NCI-H2107 treated with DMSO at 0.1 percent for 48 hours (cell line): Measurements from ENCODE around the gene NFATC1.
"Not testable (repeated sequence)": the region's sequence is repeated elsewhere in the genome, so short reads cannot be mapped to it uniquely, and the experiment has no call there.

Experiments
- DNase-seq: peaks from one replicate; lab custom pipeline; 2025; ENCODE audit not compliant: unreplicated experiment; lab: John Stamatoyannopoulos, UW

Gene NFATC1

GRCh38 chr18:79503406-79503805 lies 107.7 kb downstream of the NFATC1 start:
- DNase-seq: no peak

- no peak for DNase-seq
These were observed 108.3 kb downstream of the NFATC1 start for GRCh38 chr18:79504034-79504433.

DNA sequence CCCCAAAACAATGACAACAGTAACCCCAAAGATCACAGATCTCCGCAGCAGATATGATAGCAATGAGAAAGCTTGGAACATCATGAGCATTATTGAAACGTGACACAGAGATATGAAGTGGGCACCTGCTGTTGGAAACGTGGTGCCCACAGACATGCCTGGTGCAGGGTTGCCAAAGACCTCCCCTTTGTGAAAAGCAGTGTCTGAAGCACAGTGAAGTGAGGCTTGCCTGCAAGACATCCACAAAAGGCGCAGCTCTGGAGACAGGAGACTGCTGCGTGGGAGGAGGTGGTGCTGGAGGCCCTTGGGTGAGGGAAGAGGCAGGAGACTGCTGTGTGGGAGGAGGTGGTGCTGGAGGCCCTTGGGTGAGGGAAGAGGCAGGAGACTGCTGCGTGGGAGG lies 108.8 kb downstream of the NFATC1 start:
- not testable (repeated sequence) for DNase-seq

DNA sequence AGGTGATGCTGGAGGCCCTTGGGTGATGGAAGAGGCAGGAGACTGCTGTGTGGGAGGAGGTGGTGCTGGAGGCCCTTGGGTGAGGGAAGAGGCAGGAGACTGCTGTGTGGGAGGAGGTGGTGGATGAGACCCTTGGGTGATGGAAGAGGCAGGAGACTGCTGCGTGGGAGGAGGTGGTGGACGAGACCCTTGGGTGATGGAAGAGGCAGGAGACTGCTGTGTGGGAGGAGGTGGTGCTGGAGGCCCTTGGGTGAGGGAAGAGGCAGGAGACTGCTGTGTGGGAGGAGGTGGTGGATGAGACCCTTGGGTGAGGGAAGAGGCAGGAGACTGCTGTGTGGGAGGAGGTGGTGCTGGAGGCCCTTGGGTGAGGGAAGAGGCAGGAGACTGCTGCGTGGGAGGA lies 109.7 kb downstream of the NFATC1 start:
- not testable (repeated sequence) for DNase-seq

- no peak for DNase-seq
These were observed 110.7 kb downstream of the NFATC1 start for GRCh38 chr18:79506191-79507075.

GRCh38 chr18:79507076-79507545 lies 111.4 kb downstream of the NFATC1 start:
- no peak for DNase-seq

DNA sequence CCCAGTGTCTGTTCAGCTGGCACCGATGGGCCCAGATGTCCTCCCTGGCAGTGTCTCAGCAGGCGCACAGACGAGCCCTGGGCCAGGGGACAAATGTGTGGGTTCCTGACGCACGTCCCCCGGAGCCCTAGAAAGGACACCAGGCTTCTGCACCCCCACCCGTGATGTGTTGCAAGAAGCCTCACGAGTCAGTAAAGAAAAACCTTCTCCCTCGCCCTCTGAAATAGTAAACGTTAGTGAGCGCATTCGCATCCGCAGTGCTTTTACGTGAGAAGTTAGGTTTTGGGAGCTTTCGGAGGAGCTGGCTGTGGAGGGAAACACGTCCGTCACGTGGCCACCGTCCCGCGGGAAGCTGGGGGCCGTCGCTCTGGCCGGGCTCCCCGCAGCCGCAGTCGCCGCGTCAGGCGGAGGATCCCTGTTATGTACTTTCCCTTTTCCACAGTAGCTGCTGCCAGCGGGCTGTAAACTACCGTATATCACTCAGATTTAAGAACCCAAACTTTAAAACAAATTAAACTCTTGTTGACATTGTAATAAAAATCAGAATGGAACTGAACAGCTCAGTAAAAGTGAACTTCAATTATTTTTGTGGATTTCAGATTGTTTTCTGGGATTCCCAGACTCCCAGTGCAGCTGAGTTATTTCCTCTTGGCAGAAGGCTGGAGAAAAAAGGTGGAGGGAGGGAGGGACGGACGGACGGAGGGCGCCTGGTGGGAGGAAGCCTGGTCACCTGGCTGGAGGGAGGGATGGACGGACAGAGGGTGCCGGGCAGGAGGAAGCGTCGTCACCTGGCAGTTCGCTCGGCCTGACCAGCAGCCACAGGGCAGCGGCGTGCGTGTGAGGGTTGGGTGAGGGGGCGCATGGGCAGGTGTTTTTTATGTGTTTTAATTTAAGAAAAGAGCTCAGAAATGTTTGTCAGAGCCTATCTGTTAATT lies 112.1 kb downstream of the NFATC1 start:
- no peak for DNase-seq

DNA sequence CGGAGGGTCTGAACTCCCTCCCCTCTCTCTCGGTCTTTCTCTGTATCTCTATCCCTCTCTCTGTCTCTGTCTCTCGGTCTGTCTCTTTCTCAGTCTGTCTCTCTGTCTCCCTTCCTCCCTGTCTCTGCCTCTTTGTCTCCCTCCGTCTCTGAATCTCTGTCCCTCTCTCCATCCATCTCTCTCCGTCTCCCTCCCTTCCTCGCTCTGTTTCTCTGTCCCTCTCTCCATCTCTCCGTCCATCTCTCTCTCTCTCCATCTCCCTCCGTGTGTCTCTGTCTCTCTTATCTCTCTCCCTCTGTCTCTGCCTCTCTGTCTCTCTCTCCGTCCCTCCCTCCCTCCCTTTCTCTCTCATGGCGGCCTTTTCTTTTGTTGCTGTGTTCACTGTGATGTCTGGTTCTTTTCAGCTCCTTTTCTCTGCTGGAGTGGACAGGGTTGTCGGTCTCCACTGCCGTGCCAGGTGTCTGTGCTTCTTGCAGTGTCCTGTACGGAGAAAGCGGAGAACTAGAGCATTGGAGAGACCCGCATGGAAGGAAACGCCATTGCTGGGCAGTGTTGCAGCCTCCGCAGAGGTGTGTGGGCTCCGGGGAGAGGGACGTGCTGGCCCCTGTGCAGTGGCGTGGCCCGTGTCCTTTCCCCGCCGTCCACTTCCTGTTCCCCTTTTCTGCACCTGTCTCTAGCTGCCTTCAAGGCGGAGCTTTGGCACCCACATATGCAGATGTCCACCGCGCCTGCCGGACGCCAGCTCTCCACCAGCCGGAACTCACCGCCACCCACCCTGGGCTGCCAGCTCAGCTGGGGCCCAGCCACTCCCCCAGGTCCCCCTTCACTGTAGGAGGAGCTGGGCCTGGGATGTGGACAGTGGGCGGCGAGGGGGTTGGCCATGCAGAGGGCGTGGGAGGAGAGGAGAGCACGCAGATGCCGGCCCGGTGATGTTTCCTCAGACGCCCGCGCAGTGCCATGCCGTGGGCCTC lies 113.1 kb downstream of the NFATC1 start:
- DNase-seq: no peak

DNA sequence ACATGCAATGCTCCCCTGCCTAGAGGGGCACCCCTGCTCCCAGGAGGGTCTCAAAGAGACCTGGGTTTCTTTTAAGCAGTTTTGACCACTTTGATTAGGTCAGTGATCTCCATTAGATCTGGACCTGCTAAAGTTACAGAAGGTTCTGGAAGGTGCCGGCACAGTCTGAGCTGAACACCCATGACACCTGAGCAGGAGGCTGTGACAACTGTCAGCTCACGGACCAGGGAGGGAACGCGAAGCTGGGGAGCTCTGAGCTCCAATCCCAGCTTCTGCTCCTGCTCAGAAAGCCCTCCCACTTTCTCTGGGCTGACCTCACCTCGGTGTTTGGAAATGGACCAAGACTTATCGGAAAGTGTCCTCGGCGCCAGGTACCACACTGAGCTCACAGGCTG lies 113.8 kb downstream of the NFATC1 start:
- no peak for DNase-seq

GRCh38 chr18:79510046-79510685 lies 114.4 kb downstream of the NFATC1 start:
- no peak for DNase-seq

DNA sequence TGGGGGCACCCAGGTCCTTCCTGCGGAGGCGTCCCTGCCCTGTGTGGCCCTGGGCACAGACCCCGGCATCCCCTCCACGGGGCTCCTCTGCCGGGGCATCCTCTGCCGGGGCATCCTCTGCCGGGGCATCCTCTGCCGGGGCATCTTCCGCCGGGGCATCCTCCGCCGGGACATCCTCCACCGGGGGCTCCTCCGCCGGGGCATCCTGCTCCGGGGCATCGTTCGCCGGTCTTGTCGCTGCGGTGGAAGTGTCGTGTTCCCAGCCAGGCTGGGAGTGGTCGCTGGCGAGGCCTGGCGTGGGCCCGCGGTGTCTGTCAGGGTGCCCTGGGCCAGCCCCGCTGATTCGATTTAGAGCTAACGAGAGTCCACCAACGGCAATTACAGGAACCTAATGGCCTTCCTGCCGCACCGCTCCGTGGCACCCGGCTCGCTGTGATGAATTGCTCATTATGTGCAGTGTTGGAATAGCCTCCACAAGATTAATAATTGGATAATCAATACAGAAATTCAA lies 115.1 kb downstream of the NFATC1 start:
- DNase-seq: no peak

GRCh38 chr18:79511271-79511670 lies 115.5 kb downstream of the NFATC1 start:
- no peak for DNase-seq

- DNase-seq: no peak
These were observed 116.1 kb downstream of the NFATC1 start for GRCh38 chr18:79511671-79512301.

DNA sequence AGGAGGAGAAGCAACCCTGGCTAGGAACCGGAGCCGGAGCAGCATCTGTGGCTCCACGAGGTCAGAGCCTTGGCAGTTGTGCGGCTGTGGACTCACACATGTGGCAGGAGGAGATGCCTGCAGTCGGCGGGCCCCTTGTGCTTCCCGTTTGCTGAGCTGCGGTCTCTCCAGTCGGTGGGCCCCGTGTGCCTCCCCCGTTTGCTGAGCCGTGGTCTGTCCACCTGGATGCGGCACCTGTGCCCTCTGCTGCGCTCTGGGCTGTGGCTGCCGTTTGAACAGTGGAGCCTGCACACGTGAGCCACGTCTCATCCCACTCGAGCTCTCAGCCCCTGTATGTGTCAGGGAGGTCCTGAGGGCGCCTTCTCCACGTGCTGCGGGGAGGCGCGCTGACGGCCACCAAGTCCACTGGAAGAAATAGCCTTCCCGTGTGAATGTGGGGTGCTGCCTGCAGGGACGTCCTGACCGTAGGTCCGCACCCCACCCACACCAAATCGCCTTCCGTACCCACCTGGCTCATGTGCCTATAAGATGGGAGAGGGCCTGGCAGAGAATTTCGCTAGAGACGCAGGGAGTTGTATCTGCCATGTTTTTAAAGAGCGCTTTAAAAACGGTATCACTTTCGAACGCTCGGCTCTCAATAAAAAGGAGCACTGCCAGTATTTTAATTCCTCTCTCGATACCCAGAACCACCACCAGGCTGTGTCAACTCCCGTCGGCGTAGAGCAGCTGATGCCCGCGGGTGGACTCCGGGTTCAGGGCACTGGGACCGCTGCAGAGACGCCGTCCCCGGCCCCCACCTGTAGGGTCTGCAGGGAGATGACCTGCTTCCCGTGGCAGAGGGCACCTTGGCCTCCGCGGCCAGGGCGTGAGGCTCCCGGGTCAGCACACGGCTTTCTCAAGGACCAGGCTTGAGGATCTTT lies 117.0 kb downstream of the NFATC1 start:
- DNase-seq: no peak

DNA sequence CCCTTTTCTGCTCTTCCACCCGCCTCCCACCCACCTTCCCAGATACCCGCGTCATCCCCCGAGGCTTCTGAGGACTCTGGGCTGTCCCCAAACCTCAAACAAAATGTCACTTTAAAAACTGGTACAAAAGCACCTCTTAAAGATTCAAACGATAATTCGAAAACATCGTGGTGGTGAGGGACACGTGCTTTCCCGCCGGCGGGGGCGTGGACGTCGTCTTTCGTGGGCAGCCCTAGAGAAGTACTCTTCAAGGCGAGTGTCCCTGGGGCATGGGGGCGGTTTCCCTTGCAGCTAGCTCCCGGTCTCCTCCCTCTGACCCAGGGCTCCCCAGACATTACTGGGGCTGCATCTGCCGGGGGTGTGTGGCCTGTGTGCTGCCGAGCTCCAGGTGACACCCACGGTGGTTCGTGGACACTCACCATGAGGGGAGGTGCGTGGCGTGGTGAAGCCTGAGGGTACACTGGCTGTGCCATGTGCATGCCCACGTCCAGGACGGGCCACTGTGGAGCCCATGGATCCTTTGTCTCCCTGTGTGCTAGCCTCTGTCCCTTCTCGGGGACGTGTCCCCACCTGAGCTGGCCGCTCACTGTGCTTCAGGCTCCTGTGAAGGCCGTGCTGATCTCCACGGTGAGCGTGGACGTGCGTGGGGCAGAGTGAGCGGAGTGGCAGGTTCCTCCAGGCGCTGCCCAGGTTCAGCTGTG lies 117.8 kb downstream of the NFATC1 start:
- DNase-seq: no peak

DNA sequence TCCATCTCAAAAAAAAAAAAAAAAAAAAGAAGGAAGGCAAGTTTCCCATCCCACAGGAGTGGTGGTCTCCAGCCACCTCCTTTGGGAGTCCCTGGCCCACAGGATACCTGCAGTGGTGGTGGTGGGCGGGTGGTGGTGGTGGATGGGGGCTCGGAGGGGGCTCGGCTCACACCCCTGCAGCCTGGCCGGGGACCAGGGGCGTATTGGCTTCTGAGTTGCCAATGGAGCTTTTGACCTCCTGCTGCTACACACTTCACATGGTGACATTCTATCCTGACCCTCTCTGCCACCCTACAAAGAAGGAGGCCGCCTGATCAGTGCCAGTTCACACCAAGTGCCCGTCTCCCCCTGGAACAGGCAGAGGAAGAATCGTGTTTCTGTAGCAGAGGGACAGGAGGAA lies 119.6 kb downstream of the NFATC1 start:
- DNase-seq: no peak

GRCh38 chr18:79515944-79516351 lies 120.2 kb downstream of the NFATC1 start:
- DNase-seq: no peak

GRCh38 chr18:79516441-79516931 lies 120.8 kb downstream of the NFATC1 start:
- no peak for DNase-seq
